IPS-20b (cell line): ENCODE data around the gene NTNG2.

Source experiments
- H3K27ac ChIP-seq: one replicate; pipeline ENCODE4 v1.5.1; 2013; ENCODE audit warnings: low read length
- H3K27me3 ChIP-seq: 2 replicates; pipeline ENCODE4 v1.6.1; 2013; ENCODE audit warnings: mild to moderate bottlenecking, low read length, inconsistent platforms; ENCODE audit not compliant: insufficient read depth
- H3K36me3 ChIP-seq: 2 replicates; pipeline ENCODE4 v1.6.1; 2013; ENCODE audit warnings: low read depth, mild to moderate bottlenecking, inconsistent platforms, low read length, moderate library complexity; ENCODE audit not compliant: insufficient read depth
- H3K4me1 ChIP-seq: 2 replicates; pipeline ENCODE4 v1.6.1; 2013; ENCODE audit warnings: mild to moderate bottlenecking, control low read depth, inconsistent platforms, low read length, moderate library complexity; ENCODE audit not compliant: insufficient read depth
- H3K4me3 ChIP-seq: 2 replicates; pipeline ENCODE4 v1.5.1; 2013; ENCODE audit warnings: mild to moderate bottlenecking, low read length, inconsistent platforms
- H3K9ac ChIP-seq: 2 replicates; pipeline ENCODE4 v1.6.1; 2013; ENCODE audit warnings: low read depth, mild to moderate bottlenecking, inconsistent platforms, low read length, moderate library complexity
- H3K9me3 ChIP-seq: 2 replicates; pipeline ENCODE4 v1.6.1; 2013; ENCODE audit warnings: mild to moderate bottlenecking, low read depth, low read length, inconsistent platforms; ENCODE audit not compliant: insufficient read depth

NTNG2 gene

DNA sequence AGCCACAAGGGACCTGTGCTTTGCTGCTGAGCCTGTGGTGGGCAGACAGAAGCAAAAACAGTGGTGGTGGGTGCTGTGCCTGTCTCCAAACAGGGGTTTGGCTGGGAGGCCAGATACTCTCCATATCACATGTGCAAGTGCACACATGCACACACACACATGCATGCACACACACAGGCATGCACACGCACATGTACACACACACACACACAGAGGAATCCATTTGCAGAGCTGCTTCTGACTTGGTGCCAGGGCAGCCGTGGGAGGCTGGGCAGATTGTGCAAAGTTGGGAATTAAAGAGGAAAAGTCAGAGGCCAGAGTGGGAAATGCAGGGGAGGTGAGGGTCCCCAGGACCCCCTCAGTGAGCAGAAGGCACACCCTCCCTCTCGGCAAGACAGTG is 71.3 kb downstream of the NTNG2 start:
- Histone ChIP-seq H3K27me3 (no peaks in the 10 kb centered on the region; the same call in 1 of the 2 replicates), H3K27ac (no peak overlapping the region), H3K9me3 (no peaks in the 10 kb centered on the region), H3K9ac (no peak overlapping the region), H3K36me3 (no peaks in the 10 kb centered on the region), H3K4me3 (no peak overlapping the region), H3K4me1 (no peaks in the 10 kb centered on the region; the same call in 1 of the 2 replicates)

GRCh38 chr9:132234535-132234934 is 72.7 kb downstream of the NTNG2 start:
- peaks cover 8% of the 10 kb centered on the region for H3K27me3 ChIP-seq
- no peaks in the 10 kb centered on the region for H3K36me3 ChIP-seq
- no peak overlapping the region for H3K9ac ChIP-seq
- H3K9me3 ChIP-seq: no peaks in the 10 kb centered on the region
- H3K27ac ChIP-seq: no peak overlapping the region
- H3K4me3 ChIP-seq: no peak overlapping the region
- H3K4me1 ChIP-seq: no peaks in the 10 kb centered on the region; the same call in 1 of the 2 replicates

DNA sequence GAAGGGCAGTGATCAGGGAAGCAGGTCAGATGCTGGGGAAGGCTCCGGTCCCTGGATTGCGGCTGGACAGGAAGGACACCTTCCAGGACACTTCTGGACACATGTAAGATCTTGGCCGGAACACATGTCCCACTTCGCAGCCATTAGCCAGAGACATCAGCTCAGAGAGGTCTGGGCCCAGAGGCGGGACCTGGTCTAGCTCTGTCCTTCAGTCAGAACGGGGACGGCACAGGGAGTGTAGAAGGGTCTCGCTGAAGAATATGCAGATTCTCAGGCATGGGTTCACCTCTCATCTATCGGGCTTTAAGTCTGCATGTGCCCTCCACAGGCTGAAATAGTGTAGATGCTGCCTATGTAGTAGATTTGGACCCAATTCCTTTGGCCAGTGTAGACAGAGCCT is 73.3 kb downstream of the NTNG2 start:
- no peaks in the 10 kb centered on the region; the same call in 1 of the 2 replicates for H3K4me1 ChIP-seq
- H3K27me3 ChIP-seq: peaks cover 14% of the 10 kb centered on the region
- H3K9ac ChIP-seq: no peak overlapping the region
- H3K27ac ChIP-seq: no peak overlapping the region
- no peak overlapping the region for H3K4me3 ChIP-seq
- no peaks in the 10 kb centered on the region for H3K36me3 ChIP-seq
- no peaks in the 10 kb centered on the region for H3K9me3 ChIP-seq

- H3K36me3 ChIP-seq: no peaks in the 10 kb centered on the region
- H3K9ac ChIP-seq: no peak overlapping the region
- no peaks in the 10 kb centered on the region for H3K9me3 ChIP-seq
- no peak overlapping the region for H3K27ac ChIP-seq
- no peak overlapping the region for H3K4me3 ChIP-seq
- H3K4me1 ChIP-seq: no peaks in the 10 kb centered on the region; the same call in 1 of the 2 replicates
- peaks cover 20% of the 10 kb centered on the region for H3K27me3 ChIP-seq
Measured at GRCh38 chr9:132235894-132236661, 74.2 kb downstream of the NTNG2 start.

- no peaks in the 10 kb centered on the region for H3K9me3 ChIP-seq
- H3K9ac ChIP-seq: no peak overlapping the region
- H3K27ac ChIP-seq: no peak overlapping the region
- H3K36me3 ChIP-seq: no peaks in the 10 kb centered on the region
- peaks cover 25% of the 10 kb centered on the region for H3K27me3 ChIP-seq
- H3K4me1 ChIP-seq: no peaks in the 10 kb centered on the region; the same call in 1 of the 2 replicates
- no peak overlapping the region for H3K4me3 ChIP-seq
Measured at GRCh38 chr9:132236662-132237311, 74.9 kb downstream of the NTNG2 start.

DNA sequence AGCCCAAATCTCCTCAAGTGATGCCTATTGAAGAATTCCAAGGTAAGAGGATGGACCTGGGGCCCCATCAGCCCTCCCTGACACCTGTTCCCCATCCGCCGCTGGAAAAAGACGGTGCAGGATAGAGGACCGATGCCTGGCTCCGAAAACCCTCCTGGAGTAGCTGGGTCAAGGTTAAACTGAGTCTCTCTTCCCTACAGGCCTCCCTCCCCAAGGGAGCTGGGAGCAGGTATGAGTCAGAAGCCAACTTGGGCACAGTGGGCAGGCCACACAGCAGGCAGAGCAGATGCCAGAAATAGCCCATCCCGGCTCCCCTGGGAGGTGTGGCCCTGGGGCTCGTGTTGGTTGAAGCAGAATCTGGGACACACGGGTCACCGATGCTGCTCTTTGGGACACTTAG is 75.6 kb downstream of the NTNG2 start:
- H3K9me3 ChIP-seq: no peaks in the 10 kb centered on the region
- H3K27ac ChIP-seq: no peak overlapping the region
- H3K27me3 ChIP-seq: peaks cover 30% of the 10 kb centered on the region
- H3K4me1 ChIP-seq: no peaks in the 10 kb centered on the region; the same call in 1 of the 2 replicates
- H3K36me3 ChIP-seq: no peaks in the 10 kb centered on the region
- H3K4me3 ChIP-seq: no peak overlapping the region
- H3K9ac ChIP-seq: no peak overlapping the region

- no peak overlapping the region for H3K4me3 ChIP-seq
- H3K9me3 ChIP-seq: no peaks in the 10 kb centered on the region
Measured at GRCh38 chr9:132238026-132238972, 76.4 kb downstream of the NTNG2 start.

GRCh38 chr9:132238992-132239391 is 77.1 kb downstream of the NTNG2 start:
- H3K27ac ChIP-seq: no peak overlapping the region
- H3K4me1 ChIP-seq: no peaks in the 10 kb centered on the region; the same call in 1 of the 2 replicates
- H3K27me3 ChIP-seq: peaks cover 45% of the 10 kb centered on the region
- no peaks in the 10 kb centered on the region for H3K9me3 ChIP-seq
- no peak overlapping the region for H3K4me3 ChIP-seq
- H3K36me3 ChIP-seq: no peaks in the 10 kb centered on the region
- H3K9ac ChIP-seq: no peak overlapping the region

More at GRCh38 chr9:132238026-132238972, 76.4 kb downstream of the NTNG2 start:
- peaks cover 38% of the 10 kb centered on the region for H3K27me3 ChIP-seq
- H3K36me3 ChIP-seq: no peaks in the 10 kb centered on the region
- H3K4me1 ChIP-seq: no peaks in the 10 kb centered on the region; the same call in 1 of the 2 replicates
- no peak overlapping the region for H3K9ac ChIP-seq
- no peak overlapping the region for H3K27ac ChIP-seq

- Histone ChIP-seq H3K27me3 (peaks cover 51% of the 10 kb centered on the region), H3K36me3 (no peaks in the 10 kb centered on the region), H3K4me3 (no peak overlapping the region), H3K27ac (no peak overlapping the region), H3K9ac (no peak overlapping the region), H3K9me3 (no peaks in the 10 kb centered on the region), H3K4me1 (no peaks in the 10 kb centered on the region; the same call in 1 of the 2 replicates)
Measured at GRCh38 chr9:132239518-132239917, 77.7 kb downstream of the NTNG2 start.

GRCh38 chr9:132239999-132240840 is 78.4 kb downstream of the NTNG2 start:
- Histone ChIP-seq H3K27me3 (peaks cover 53% of the 10 kb centered on the region), H3K9me3 (no peaks in the 10 kb centered on the region), H3K27ac (no peak overlapping the region), H3K36me3 (no peaks in the 10 kb centered on the region), H3K4me1 (no peaks in the 10 kb centered on the region; the same call in 1 of the 2 replicates), H3K4me3 (peak overlapping the region; percentile 69), H3K9ac (no peak overlapping the region)
